Keratinocyte (primary cell): ENCODE data around the gene DNASE1.

Experiments used
- CTCF ChIP-seq, 3 experiments: IDR thresholded peaks in 1 of 3; conservative IDR thresholded peaks in 1 of 3; optimal IDR thresholded peaks in 1 of 3; 2 replicates in 2 of 3; 3 replicates in 1 of 3; pipeline versions ENCODE3 to v1.5.1; 2011; ENCODE audit warnings: low read length in 3 of 3, mild to moderate bottlenecking in 3 of 3, moderate library complexity in 2 of 3, control low read depth in 1 of 3, inconsistent platforms in 1 of 3; ENCODE audit not compliant: insufficient read depth in 2 of 3; ENCODE audit errors: extremely low read depth in 1 of 3
- EZH2 ChIP-seq: IDR thresholded peaks from one replicate; pipeline ENCODE4 v1.6.1; 2012; ENCODE audit warnings: inconsistent platforms, mild to moderate bottlenecking, low read length, moderate library complexity

GRCh38 chr16:3687021-3687420, 32.5 kb downstream of the DNASE1 start:
- TF ChIP-seq EZH2 (no peak), CTCF (optimal IDR thresholded peaks at IDR 0.05 in 1 of 3, IDR thresholded peaks at IDR 0.05 in 1 of 3, conservative IDR thresholded peaks at IDR 0.05 in 1 of 3; ENCODE audit: extremely low read depth in 1 of 3, insufficient read depth in 2 of 3, low read length in 3 of 3) (no peak)
